HG03103 (cell line): ENCODE results near the gene RNASEH2C.
"Not testable (repeated sequence)": the region's sequence is repeated elsewhere in the genome, so short reads cannot be mapped to it uniquely, and the experiment has no call there.

ENCODE experiments used
- ATAC-seq: cut with Tn5 transposase; IDR thresholded peaks from one replicate; pipeline ENCODE4 v1.9.1; 2021; ENCODE audit warnings: low read depth; ENCODE audit not compliant: unreplicated experiment

Gene RNASEH2C

GRCh38 chr11:65720211-65720934 is at the start of gene RNASEH2C:
TSS of gene RNASEH2C (minus strand) at chr11:65720798. CDS start at chr11:65720758, 40 bp downstream.
- peak; percentile 59 for ATAC-seq

- not testable (repeated sequence) for ATAC-seq
These were observed 47.2 kb upstream of the RNASEH2C start for GRCh38 chr11:65767806-65768205.

GRCh38 chr11:65767406-65767805 is 46.8 kb upstream of the RNASEH2C start:
- no peak for ATAC-seq

GRCh38 chr11:65766535-65766934 is 45.9 kb upstream of the RNASEH2C start:
- ATAC-seq, result no peak

- ATAC-seq, result no peak
These were observed 43.8 kb upstream of the RNASEH2C start for GRCh38 chr11:65764434-65764833.

GRCh38 chr11:65762816-65763215 is 42.2 kb upstream of the RNASEH2C start:
- ATAC-seq, result not testable (repeated sequence)

- ATAC-seq, result not testable (repeated sequence)
These were observed 41.6 kb upstream of the RNASEH2C start for GRCh38 chr11:65762169-65762568.

GRCh38 chr11:65745049-65745448 is 24.5 kb upstream of the RNASEH2C start:
- ATAC-seq, result no peak

GRCh38 chr11:65744699-65745042 is 24.1 kb upstream of the RNASEH2C start:
- ATAC-seq, result no peak

- no peak for ATAC-seq
These were observed 23.6 kb upstream of the RNASEH2C start for GRCh38 chr11:65744026-65744698.

GRCh38 chr11:65743681-65744025 is 23.1 kb upstream of the RNASEH2C start:
- no peak for ATAC-seq

- ATAC-seq, result no peak
These were observed 21.8 kb upstream of the RNASEH2C start for GRCh38 chr11:65742353-65742752.

- no peak for ATAC-seq
These were observed 20.6 kb upstream of the RNASEH2C start for GRCh38 chr11:65741185-65741584.

GRCh38 chr11:65739022-65739421 is 18.4 kb upstream of the RNASEH2C start:
- no peak for ATAC-seq

- ATAC-seq, result no peak
These were observed 16.2 kb upstream of the RNASEH2C start for GRCh38 chr11:65736810-65737209.

- ATAC-seq, result not testable (repeated sequence)
These were observed 14.5 kb upstream of the RNASEH2C start for GRCh38 chr11:65735111-65735510.

- no peak for ATAC-seq
These were observed 9.9 kb upstream of the RNASEH2C start for GRCh38 chr11:65730461-65730860.

- ATAC-seq, result no peak
These were observed 7.3 kb upstream of the RNASEH2C start for GRCh38 chr11:65727865-65728264.

- ATAC-seq, result no peak
These were observed 6.1 kb upstream of the RNASEH2C start for GRCh38 chr11:65726660-65727059.

- no peak for ATAC-seq
These were observed 1.7 kb upstream of the RNASEH2C start for GRCh38 chr11:65722261-65722660.

GRCh38 chr11:65719871-65720210 is 757 bp downstream of the RNASEH2C start:
- peak; percentile 14 for ATAC-seq

- no peak for ATAC-seq
These were observed 1.6 kb downstream of the RNASEH2C start for GRCh38 chr11:65718964-65719492.
